ENCODE data around the gene CYP2D6. TPM values are rescaled to one million over a fixed set of nuclear protein-coding genes. Genes with fewer than 3 reads are reported as not detected.
A peak's percentile ranks its signal among the peaks of the same experiment; 100 is the strongest.
"Not testable (repeated sequence)": the region's sequence is repeated elsewhere in the genome, so short reads cannot be mapped to it uniquely, and the experiment has no call there.

The CYP2D6 gene
- total and polyA plus RNA-seq, 2 of the 13 experiments (the other 11 are each of a cell fraction or from before 2014, with no cell fraction given): 1.0 to 3.7 TPM

DNA sequence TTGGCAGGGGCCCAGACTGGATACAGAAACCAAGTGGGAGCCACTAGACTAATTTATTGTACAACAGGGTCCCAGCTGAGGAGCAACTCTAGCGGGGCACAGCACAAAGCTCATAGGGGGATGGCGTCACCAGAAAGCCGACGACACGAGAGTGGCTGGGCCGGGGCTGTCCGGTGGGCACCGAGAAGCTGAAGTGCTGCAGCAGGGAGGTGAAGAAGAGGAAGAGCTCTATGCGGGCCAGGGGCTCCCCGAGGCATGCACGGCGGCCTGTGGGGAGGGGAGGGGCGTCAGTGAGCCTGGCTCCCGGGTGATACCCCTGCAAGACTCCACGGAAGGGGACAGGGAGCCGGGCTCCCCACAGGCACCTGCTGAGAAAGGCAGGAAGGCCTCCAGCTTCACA lies 19.2 kb upstream of the CYP2D6 start:
- FAIRE-seq; POLR2A ChIA-PET; H3K27me3 ChIP-seq (ENCODE audit: control insufficient read depth in 1 of 2, insufficient read depth in 2 of 2, low read length in 2 of 2); H2AFZ ChIP-seq (ENCODE audit: low read length); in situ Hi-C loops (cut with HindIII; ENCODE audit: extremely low pct_ligation_motif_present, low pct_unique_long_range_greater_than_20kb); ATAC-seq; intact Hi-C loops (cut with micrococcal nuclease; ENCODE audit: unreplicated experiment); CTCF ChIA-PET (ENCODE audit: low intra/inter-chr PET ratio, low total read pairs); H3K79me2 ChIP-seq (ENCODE audit: insufficient read depth, low read length); H3K36me3 ChIP-seq (replicated peaks in 1 of 2; ENCODE audit: control insufficient read depth in 1 of 2, insufficient read depth in 2 of 2, low read length in 2 of 2); DNase-seq (ENCODE audit: low spot score); H3K4me3 ChIP-seq (replicated peaks in 1 of 3; ENCODE audit: insufficient read depth in 1 of 3, low read depth in 2 of 3, low read length in 3 of 3); H3K9ac ChIP-seq (ENCODE audit: insufficient read depth, low read depth, low read length); H4K20me1 ChIP-seq (ENCODE audit: insufficient read depth, low read length); H3K27ac ChIP-seq (ENCODE audit: extremely low read length, insufficient read depth, low read length); H3K4me2 ChIP-seq (ENCODE audit: low read depth, low read length); BruUV-seq (replicated peaks); H3K9me3 ChIP-seq (ENCODE audit: low read length): not testable (repeated sequence)
- H3K4me1 ChIP-seq (ENCODE audit: insufficient read depth, low read length): peaks cover 17% of the 10 kb centered on the region
- WGBS (ENCODE audit: low lambda C conversion rate): 92% methylated on average over 12 of the region's 16 CpGs

DNA sequence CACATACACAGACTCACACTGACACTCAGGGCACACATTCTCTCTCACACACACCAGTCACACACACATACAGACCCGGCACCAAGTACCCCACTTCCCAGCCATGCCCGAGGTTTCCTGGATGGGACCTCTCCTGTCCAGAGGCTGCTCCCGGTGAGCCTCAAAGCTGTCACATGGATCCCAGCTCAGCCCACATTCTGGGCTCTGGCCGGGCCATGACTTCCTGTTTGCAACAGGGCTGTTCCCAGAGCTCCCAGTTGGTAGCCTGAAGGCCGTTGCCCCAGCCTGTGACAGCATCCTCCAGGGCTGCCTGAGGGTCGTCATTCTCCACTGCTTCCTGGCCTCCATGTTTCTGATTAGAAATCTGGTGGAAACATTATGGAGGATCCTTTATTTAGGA lies 14.6 kb upstream of the CYP2D6 start:
- no peak overlapping the region for H3K4me3 ChIP-seq (replicated peaks in 1 of 3; ENCODE audit: insufficient read depth in 1 of 3, low read depth in 2 of 3, low read length in 3 of 3)
- ATAC-seq (no peak; the same call in 2 of the 3 replicates), DNase-seq (ENCODE audit: low spot score) (no peak), FAIRE-seq (no peak)
- no peaks in the 10 kb centered on the region for H3K9me3 ChIP-seq (ENCODE audit: low read length)
- H3K79me2 ChIP-seq (ENCODE audit: insufficient read depth, low read length): no peaks in the 10 kb centered on the region
- H3K4me1 ChIP-seq (ENCODE audit: insufficient read depth, low read length): peaks cover 27% of the 10 kb centered on the region
- no peaks in the 10 kb centered on the region for H3K27me3 ChIP-seq (ENCODE audit: control insufficient read depth in 1 of 2, insufficient read depth in 2 of 2, low read length in 2 of 2)
- 82% methylated on average over 1 of the region's 6 CpGs for WGBS (ENCODE audit: low lambda C conversion rate)
- CTCF ChIA-PET (ENCODE audit: low intra/inter-chr PET ratio, low total read pairs): no interaction called here
- H4K20me1 ChIP-seq (ENCODE audit: insufficient read depth, low read length): no peaks in the 10 kb centered on the region
- no peak overlapping the region for H2AFZ ChIP-seq (ENCODE audit: low read length)
- no peak overlapping the region for H3K4me2 ChIP-seq (ENCODE audit: low read depth, low read length)
- BruUV-seq (replicated peaks): no TSS peak
- POLR2A ChIA-PET: no interaction called here
- in situ Hi-C loops (cut with HindIII; ENCODE audit: extremely low pct_ligation_motif_present, low pct_unique_long_range_greater_than_20kb) (no loop called here), intact Hi-C loops (cut with micrococcal nuclease; ENCODE audit: unreplicated experiment) (no loop called here)
- TF ChIP-seq FOXJ3 (CRISPR knock-in tag; IDR thresholded peaks at IDR 0.05; ENCODE audit: borderline replicate concordance): no peak
- TF ChIP-seq, protein P1, sequence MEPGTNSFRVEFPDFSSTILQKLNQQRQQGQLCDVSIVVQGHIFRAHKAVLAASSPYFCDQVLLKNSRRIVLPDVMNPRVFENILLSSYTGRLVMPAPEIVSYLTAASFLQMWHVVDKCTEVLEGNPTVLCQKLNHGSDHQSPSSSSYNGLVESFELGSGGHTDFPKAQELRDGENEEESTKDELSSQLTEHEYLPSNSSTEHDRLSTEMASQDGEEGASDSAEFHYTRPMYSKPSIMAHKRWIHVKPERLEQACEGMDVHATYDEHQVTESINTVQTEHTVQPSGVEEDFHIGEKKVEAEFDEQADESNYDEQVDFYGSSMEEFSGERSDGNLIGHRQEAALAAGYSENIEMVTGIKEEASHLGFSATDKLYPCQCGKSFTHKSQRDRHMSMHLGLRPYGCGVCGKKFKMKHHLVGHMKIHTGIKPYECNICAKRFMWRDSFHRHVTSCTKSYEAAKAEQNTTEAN (CRISPR knock-in tag; conservative IDR thresholded peaks at IDR 0.05): no peak
- TF ChIP-seq, protein P2, sequence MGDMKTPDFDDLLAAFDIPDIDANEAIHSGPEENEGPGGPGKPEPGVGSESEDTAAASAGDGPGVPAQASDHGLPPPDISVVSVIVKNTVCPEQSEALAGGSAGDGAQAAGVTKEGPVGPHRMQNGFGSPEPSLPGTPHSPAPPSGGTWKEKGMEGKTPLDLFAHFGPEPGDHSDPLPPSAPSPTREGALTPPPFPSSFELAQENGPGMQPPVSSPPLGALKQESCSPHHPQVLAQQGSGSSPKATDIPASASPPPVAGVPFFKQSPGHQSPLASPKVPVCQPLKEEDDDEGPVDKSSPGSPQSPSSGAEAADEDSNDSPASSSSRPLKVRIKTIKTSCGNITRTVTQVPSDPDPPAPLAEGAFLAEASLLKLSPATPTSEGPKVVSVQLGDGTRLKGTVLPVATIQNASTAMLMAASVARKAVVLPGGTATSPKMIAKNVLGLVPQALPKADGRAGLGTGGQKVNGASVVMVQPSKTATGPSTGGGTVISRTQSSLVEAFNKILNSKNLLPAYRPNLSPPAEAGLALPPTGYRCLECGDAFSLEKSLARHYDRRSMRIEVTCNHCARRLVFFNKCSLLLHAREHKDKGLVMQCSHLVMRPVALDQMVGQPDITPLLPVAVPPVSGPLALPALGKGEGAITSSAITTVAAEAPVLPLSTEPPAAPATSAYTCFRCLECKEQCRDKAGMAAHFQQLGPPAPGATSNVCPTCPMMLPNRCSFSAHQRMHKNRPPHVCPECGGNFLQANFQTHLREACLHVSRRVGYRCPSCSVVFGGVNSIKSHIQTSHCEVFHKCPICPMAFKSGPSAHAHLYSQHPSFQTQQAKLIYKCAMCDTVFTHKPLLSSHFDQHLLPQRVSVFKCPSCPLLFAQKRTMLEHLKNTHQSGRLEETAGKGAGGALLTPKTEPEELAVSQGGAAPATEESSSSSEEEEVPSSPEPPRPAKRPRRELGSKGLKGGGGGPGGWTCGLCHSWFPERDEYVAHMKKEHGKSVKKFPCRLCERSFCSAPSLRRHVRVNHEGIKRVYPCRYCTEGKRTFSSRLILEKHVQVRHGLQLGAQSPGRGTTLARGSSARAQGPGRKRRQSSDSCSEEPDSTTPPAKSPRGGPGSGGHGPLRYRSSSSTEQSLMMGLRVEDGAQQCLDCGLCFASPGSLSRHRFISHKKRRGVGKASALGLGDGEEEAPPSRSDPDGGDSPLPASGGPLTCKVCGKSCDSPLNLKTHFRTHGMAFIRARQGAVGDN (CRISPR knock-in tag; IDR thresholded peaks at IDR 0.05): peak; percentile 21; the same call in 1 of the 2 replicates
- no peak overlapping the region for H3K9ac ChIP-seq (ENCODE audit: insufficient read depth, low read depth, low read length)
- H3K36me3 ChIP-seq (replicated peaks in 1 of 2; ENCODE audit: control insufficient read depth in 1 of 2, insufficient read depth in 2 of 2, low read length in 2 of 2): no peaks in the 10 kb centered on the region
- H3K27ac ChIP-seq (ENCODE audit: extremely low read length, insufficient read depth, low read length): no peak overlapping the region

All from HepG2 (cell line).